Heart right ventricle (tissue), 16 donors: Measurements from ENCODE around the gene ZNRD2. TPM values are rescaled to one million over a fixed set of nuclear protein-coding genes. Genes with fewer than 3 reads are reported as not detected.

Source experiments
- ATAC-seq, 8 donors: fragments of 200-7000 bp; cut with Tn5 transposase; one replicate each; pipeline ENCODE4 v1.9.1; 2020; ENCODE audit warnings: mild to moderate bottlenecking in 8 of 8, moderate library complexity in 8 of 8, moderate number of reproducible peaks in 1 of 8
- DNase-seq, 2 donors: peaks; one replicate each; pipeline ENCODE4 v3.0.0-alpha.2; 2020
- H3K27ac ChIP-seq, 10 donors: fragments of 200-600 bp; sonication (generic) in 2 of 10; one replicate each; pipeline versions ENCODE4 v1.5.0 to v1.8.0; 2020 to 2022; ENCODE audit warnings: mild to moderate bottlenecking in 3 of 10
- H3K27me3 ChIP-seq, 7 donors: fragments of 200-600 bp; one replicate each; pipeline ENCODE4 v1.8.0; 2021 to 2022; ENCODE audit warnings: mild to moderate bottlenecking in 2 of 7
- H3K36me3 ChIP-seq, 9 donors: fragments of 200-600 bp; sonication (generic) in 1 of 9; one replicate each; pipeline versions ENCODE4 v1.5.0 to v1.8.0; 2020 to 2022; ENCODE audit warnings: mild to moderate bottlenecking in 2 of 9
- H3K4me1 ChIP-seq, 9 donors: fragments of 200-600 bp; sonication (generic) in 1 of 9; one replicate each; pipeline versions ENCODE4 v1.5.0 to v1.8.0; 2020 to 2022; ENCODE audit warnings: mild to moderate bottlenecking in 4 of 9
- H3K4me3 ChIP-seq, 10 donors: fragments of 200-600 bp; sonication (generic) in 2 of 10; one replicate each; pipeline versions ENCODE4 v1.5.0 to v1.8.0; 2020 to 2022; ENCODE audit warnings: mild to moderate bottlenecking in 7 of 10, moderate library complexity in 2 of 10
- H3K9me3 ChIP-seq, 11 donors: fragments of 200-600 bp in 10 of 11; sonication (generic) in 2 of 11; one replicate each; pipeline versions ENCODE4 v1.5.0 to v1.8.0; 2013 to 2022; ENCODE audit warnings: mild to moderate bottlenecking in 2 of 11, control low read depth in 1 of 11, moderate library complexity in 1 of 11
- WGBS, 2 donors: extraction: QIAGEN DNeasy Blood & Tissue Kit; methylation state at CpG; one replicate each; pipeline ENCODE4 v1.1.7; 2013; ENCODE audit warnings: inconsistent platforms in 1 of 2; 5-methylcytosine and 5-hydroxymethylcytosine counted together
- intact Hi-C, 10 donors: fragments of 100-400 bp; cut with DNase I; formaldehyde crosslinking; loops; one replicate each; pipeline versions ENCODE4 v1.11.1 to v1.14.2; 2022
- polyA plus RNA-seq, 2 donors: library from polyadenylated mRNA; stranded (reverse); fragments of 200-250 nt; gene quantifications; one replicate each; pipeline ENCODE4 v1.2.3, GENCODE V29; 2013
- total RNA-seq, 10 donors: library from RNA; stranded (reverse); fragmentation: NEBNext Ultra II Directional in 3 of 10; extraction: Animal tissue kit (Norgen Biotek cat#: 25700) in 3 of 10; gene quantifications; one replicate each; pipeline versions ENCODE4 v1.2.1 to v1.2.4, GENCODE V29; 2021 to 2023
- TF ChIP-seq, protein P1 (sequence below), 9 donors: fragments of 200-600 bp; sonication (generic) in 2 of 9; IDR thresholded peaks; one replicate each; pipeline versions ENCODE4 v1.5.0 to v1.8.0; 2021 to 2022; ENCODE audit warnings: antibody characterized with exemption in 9 of 9, mild to moderate bottlenecking in 5 of 9, moderate library complexity in 1 of 9
- donor health status: Arrhythmogenic right ventricular cardiomyopathy.
- donor health status: ischemic (EF 13 %, LVEDD 7.1; RV severe dilation, severe dysfunction).
- donor health status: healthy with polysubstance abuse.
- donor health status: DM: no; HTN: yes; CAD: no.
- donor health status: DM: no; HTN: no; CAD: no.
- donor health status: ischemic (EF 25% LVEDD 6.9; RV normal size, moderate dysfunction).
- donor health status: ischemic (EF 25% LVEDD 5.7; RV mildly dilated, moderate dysfunction).
- donor health status: healthy.
- donor health status: DM: yes; HTN: yes; CAD: no.
- donor health status: Ischemic cardiomyopathy.
- donor health status: ischemic (EF 35%, LVEDD 5.7; RV mildly dilated, moderate dysfunction).
- donor health status: nonischemic (EF 11% LVEDD 7.7; RV severe dilation, severe dysfunction).
- donor health status: DM: yes; HTN: yes; CAD: no.
- donor health status: PGD.
- donor health status: ischemic (EF 29% LVEDD 5.4; RV normal size, mild dysfunction).
- donor health status: nonischemic (EF 23%, LVEDD 6.1; RV moderate dilation, normal function).

Gene ZNRD2
- total and polyA plus RNA-seq, 12 donors = 23.7 to 92.0 (median 27.7) TPM

DNA sequence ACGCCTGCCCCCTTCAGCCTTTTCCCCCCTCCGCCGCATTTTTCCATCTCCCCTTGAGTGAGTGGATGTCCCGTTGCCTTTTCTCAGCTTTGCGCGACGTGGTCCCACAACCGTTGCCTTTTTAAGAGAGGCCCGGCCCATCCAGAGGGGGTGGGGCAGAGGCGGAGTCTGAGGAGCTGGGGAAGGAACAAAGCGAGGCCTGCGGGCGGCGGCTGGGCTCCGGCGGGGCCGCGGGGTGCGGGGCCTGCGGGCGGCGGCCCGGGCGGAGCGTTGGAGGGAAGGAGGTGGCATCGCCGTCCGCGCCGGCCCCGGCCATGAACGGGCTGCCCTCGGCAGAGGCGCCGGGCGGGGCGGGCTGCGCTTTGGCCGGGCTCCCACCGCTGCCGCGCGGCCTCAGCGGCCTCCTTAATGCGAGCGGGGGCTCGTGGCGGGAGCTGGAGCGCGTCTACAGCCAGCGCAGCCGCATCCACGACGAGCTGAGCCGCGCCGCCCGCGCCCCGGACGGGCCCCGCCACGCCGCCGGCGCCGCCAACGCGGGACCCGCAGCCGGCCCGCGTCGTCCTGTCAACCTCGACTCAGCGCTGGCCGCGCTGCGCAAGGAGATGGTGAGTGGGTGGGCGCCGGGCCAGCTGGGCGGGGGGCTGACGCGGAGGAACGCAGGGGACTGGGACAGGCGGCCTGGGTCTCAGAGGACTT lies 2.2 kb downstream of the ZNRD2 start, which contains the start of gene FAM89B:
TSS of gene FAM89B (plus strand) at position 183 of the 696 bp plus-strand sequence. CDS start at position 315, 132 bp downstream.
- peak; percentile 94 to 95 for DNase-seq
- peaks cover 29 to 80% (median 76%) of the 10 kb centered on the region in 9 donors for H3K4me1 ChIP-seq
- intact Hi-C loops = loop anchor here in 6 of 10 donors (2.0 to 5.0 kb wide), 5 partner anchors 32 to 345 kb away; partner anchors contain the start of genes MAP3K11 (in 2 of the 6), C11orf68 (in 1 of the 6) and DRAP1 (in 1 of the 6)
- peak within 1 kb of the TSS; percentile 89 to 100 (median 96) for H3K27ac ChIP-seq
- TF ChIP-seq, protein P1, sequence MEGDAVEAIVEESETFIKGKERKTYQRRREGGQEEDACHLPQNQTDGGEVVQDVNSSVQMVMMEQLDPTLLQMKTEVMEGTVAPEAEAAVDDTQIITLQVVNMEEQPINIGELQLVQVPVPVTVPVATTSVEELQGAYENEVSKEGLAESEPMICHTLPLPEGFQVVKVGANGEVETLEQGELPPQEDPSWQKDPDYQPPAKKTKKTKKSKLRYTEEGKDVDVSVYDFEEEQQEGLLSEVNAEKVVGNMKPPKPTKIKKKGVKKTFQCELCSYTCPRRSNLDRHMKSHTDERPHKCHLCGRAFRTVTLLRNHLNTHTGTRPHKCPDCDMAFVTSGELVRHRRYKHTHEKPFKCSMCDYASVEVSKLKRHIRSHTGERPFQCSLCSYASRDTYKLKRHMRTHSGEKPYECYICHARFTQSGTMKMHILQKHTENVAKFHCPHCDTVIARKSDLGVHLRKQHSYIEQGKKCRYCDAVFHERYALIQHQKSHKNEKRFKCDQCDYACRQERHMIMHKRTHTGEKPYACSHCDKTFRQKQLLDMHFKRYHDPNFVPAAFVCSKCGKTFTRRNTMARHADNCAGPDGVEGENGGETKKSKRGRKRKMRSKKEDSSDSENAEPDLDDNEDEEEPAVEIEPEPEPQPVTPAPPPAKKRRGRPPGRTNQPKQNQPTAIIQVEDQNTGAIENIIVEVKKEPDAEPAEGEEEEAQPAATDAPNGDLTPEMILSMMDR (IDR thresholded peaks at IDR 0.05) = no peak
- no peaks in the 10 kb centered on the region for H3K27me3 ChIP-seq
- H3K4me3 ChIP-seq = peak within 1 kb of the TSS; percentile 19 to 98 (median 84)
- no peaks in the 10 kb centered on the region for H3K9me3 ChIP-seq
- peak in 7 of 8 donors; percentile 7 to 27 (median 18) for ATAC-seq
- 0% methylated on average over 55 to 86 of the region's 86 CpGs for WGBS, 2 donors
- H3K36me3 ChIP-seq = peaks cover 0 to 13% (median 0%) of the 10 kb centered on the region in 9 donors

DNA sequence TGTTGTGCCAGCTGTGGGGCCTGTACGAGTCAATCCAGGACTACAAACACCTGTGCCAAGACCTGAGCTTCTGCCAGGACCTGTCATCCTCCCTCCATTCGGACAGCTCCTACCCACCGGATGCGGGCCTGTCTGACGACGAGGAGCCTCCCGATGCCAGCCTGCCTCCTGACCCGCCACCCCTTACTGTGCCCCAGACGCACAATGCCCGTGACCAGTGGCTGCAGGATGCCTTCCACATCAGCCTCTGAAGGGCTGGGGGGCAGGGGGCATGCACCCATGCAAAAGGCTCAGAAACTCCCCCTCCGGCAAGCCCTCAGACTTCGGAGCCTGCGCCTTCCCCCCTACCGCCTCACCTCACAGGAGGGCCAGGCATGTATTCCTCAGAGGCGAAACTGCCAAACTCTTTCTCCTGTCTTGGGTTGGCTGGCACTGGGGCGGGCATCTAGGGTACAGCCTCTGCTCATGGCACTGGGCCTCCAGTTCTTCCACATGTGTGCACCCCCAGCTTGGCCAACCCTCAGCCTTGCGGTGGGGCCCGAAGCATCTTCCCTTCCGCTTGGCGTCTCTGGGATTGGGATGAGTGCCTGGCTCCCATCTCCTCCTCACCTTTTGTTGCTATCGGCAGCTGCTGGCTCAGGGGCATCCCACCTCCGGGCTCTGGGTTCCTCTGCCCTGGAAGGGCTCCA lies 3.3 kb downstream of the ZNRD2 start:
- Histone ChIP-seq H3K9me3 (no peaks in the 10 kb centered on the region), H3K27me3 (no peaks in the 10 kb centered on the region), H3K4me3 (peak overlapping the region; percentile 19 to 98 (median 84)), H3K36me3 (peaks cover 0 to 7% (median 0%) of the 10 kb centered on the region in 9 donors), H3K4me1 (peaks cover 37 to 80% (median 75%) of the 10 kb centered on the region in 9 donors), H3K27ac (peak overlapping the region; percentile 89 to 100 (median 96))
- TF ChIP-seq, protein P1 (IDR thresholded peaks at IDR 0.05) = no peak
- WGBS, 2 donors = 27 to 36% methylated on average over 22 of the region's 22 CpGs
- intact Hi-C loops = loop anchor here in 8 of 10 donors (2.0 to 5.0 kb wide), 6 partner anchors 33 to 344 kb away; partner anchors contain the start of genes MAP3K11 (in 5 of the 8), PCNX3 (in 3 of the 8), C11orf68 (in 1 of the 8) and DRAP1 (in 1 of the 8)
- DNase-seq (no peak), ATAC-seq (no peak)

DNA sequence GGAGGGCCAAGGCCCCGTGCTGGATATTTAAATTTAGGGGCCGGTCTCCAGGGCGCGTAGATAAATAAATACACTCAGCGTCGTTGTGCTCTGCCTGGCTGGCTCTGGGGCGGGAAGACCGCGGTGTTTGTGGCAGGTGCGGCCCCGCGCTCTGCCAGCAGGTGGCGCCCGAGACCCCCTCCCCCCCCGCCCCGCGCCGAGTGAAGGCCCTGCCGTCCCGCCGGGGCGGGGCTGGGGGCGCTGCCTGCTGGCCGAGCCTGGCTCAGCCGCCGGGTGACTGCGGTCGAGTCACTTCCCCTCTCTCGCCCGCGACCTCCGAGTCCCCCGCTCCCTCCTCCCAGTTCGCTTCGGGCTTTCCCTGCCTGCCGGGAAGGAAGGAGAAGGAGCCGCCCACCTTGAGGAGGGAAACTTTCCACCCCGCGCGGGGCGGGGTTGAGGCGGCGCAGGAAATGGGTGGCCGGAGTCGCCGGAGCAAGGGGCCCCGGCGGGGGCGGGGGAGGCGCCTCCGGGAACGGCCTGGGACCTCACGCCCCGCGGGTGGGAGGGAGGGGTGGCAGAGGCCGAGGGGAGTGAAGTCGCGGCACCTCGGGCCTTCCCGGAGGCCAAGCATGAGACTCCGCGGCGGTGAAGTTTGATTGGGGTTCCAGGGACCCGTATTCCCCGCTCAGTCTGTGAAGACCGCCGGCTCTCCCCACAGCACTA lies 4.0 kb downstream of the ZNRD2 start:
- no peaks in the 10 kb centered on the region for H3K9me3 ChIP-seq
- H3K4me1 ChIP-seq = peaks cover 37 to 76% (median 68%) of the 10 kb centered on the region in 9 donors
- TF ChIP-seq, protein P1 (IDR thresholded peaks at IDR 0.05) = peak; percentile 95 to 100 (median 99)
- peaks cover 0 to 9% (median 0%) of the 10 kb centered on the region in 9 donors for H3K36me3 ChIP-seq
- H3K4me3 ChIP-seq = peak overlapping the region; percentile 3 to 98 (median 84)
- peak overlapping the region; percentile 89 to 100 (median 96) for H3K27ac ChIP-seq
- H3K27me3 ChIP-seq = no peaks in the 10 kb centered on the region
- intact Hi-C loops = loop anchor here in 7 of 10 donors (2.0 to 5.0 kb wide), 5 partner anchors 33 to 343 kb away; partner anchors contain the start of genes MAP3K11 (in 5 of the 7), PCNX3 (in 3 of the 7), C11orf68 (in 1 of the 7) and DRAP1 (in 1 of the 7)
- WGBS, 2 donors = 2 to 3% methylated on average over 54 to 60 of the region's 67 CpGs
- ATAC-seq = peak; percentile 59 to 68 (median 61)
- peak; percentile 94 to 97 for DNase-seq
